ENCODE data around the gene INO80B.
"Not testable (repeated sequence)": the region's sequence is repeated elsewhere in the genome, so short reads cannot be mapped to it uniquely, and the experiment has no call there.

Gene INO80B

GRCh38 chr2:74450570-74451190 lies 4.2 kb upstream of the INO80B start:
- no peak for TF ChIP-seq CTCF (IDR thresholded peaks at IDR 0.05; ENCODE audit: low read depth, low read length)
- Histone ChIP-seq H3K27me3 (ENCODE audit: insufficient read depth, low read depth, severe bottlenecking) (no peaks in the 10 kb centered on the region), H3K27ac (no peak overlapping the region), H3K4me3 (ENCODE audit: low read depth, low read length) (no peak overlapping the region), H3K9me3 (ENCODE audit: severe bottlenecking) (no peaks in the 10 kb centered on the region), H3K36me3 (no peaks in the 10 kb centered on the region)
- no peak for DNase-seq

- H3K4me3 ChIP-seq (ENCODE audit: low read depth, low read length) = peak overlapping the region; percentile 81
- TF ChIP-seq CTCF (IDR thresholded peaks at IDR 0.05; ENCODE audit: low read depth, low read length) = 0 out of 2 replicates have a peak, but pooled peaks have one; percentile 0
- H3K27me3 ChIP-seq (ENCODE audit: insufficient read depth, low read depth, severe bottlenecking) = no peaks in the 10 kb centered on the region
- peaks cover 20% of the 10 kb centered on the region for H3K36me3 ChIP-seq
- H3K9me3 ChIP-seq (ENCODE audit: severe bottlenecking) = no peaks in the 10 kb centered on the region
- peak overlapping the region; percentile 92 for H3K27ac ChIP-seq
- DNase-seq = no peak
These were observed 2.3 kb downstream of the INO80B start for GRCh38 chr2:74457129-74457548.

- no peaks in the 10 kb centered on the region for H3K27me3 ChIP-seq (ENCODE audit: insufficient read depth, low read depth, severe bottlenecking)
- H3K9me3 ChIP-seq (ENCODE audit: severe bottlenecking) = no peaks in the 10 kb centered on the region
- peak overlapping the region; percentile 81 for H3K4me3 ChIP-seq (ENCODE audit: low read depth, low read length)
- peaks cover 25% of the 10 kb centered on the region for H3K36me3 ChIP-seq
- 0 out of 2 replicates have a peak, but pooled peaks have one; percentile 0 for TF ChIP-seq CTCF (IDR thresholded peaks at IDR 0.05; ENCODE audit: low read depth, low read length)
- peak; percentile 92 for DNase-seq
- H3K27ac ChIP-seq = peak overlapping the region; percentile 92
These were observed 2.8 kb downstream of the INO80B start for GRCh38 chr2:74457549-74458131.

GRCh38 chr2:74458132-74458937 lies 3.4 kb downstream of the INO80B start, which contains the start of gene WBP1:
TSS of gene WBP1 (plus strand) at chr2:74458438. CDS start at chr2:74458603, 165 bp downstream.
- H3K36me3 ChIP-seq = peaks cover 32% of the 10 kb centered on the region
- peak; percentile 100 for DNase-seq
- TF ChIP-seq CTCF (IDR thresholded peaks at IDR 0.05; ENCODE audit: low read depth, low read length) = no peak

GRCh38 chr2:74458938-74459363 lies 4.1 kb downstream of the INO80B start:
- H3K36me3 ChIP-seq = peaks cover 33% of the 10 kb centered on the region
- H3K9me3 ChIP-seq (ENCODE audit: severe bottlenecking) = no peaks in the 10 kb centered on the region
- peak overlapping the region; percentile 66 for H3K27ac ChIP-seq
- no peaks in the 10 kb centered on the region for H3K27me3 ChIP-seq (ENCODE audit: insufficient read depth, low read depth, severe bottlenecking)
- no peak for DNase-seq
- H3K4me3 ChIP-seq (ENCODE audit: low read depth, low read length) = peak overlapping the region; percentile 83
- no peak for TF ChIP-seq CTCF (IDR thresholded peaks at IDR 0.05; ENCODE audit: low read depth, low read length)

More at GRCh38 chr2:74458132-74458937, 3.4 kb downstream of the INO80B start, which contains the start of gene WBP1:
- Histone ChIP-seq H3K27ac (peak within 1 kb of the TSS; percentile 92), H3K27me3 (ENCODE audit: insufficient read depth, low read depth, severe bottlenecking) (no peaks in the 10 kb centered on the region), H3K4me3 (ENCODE audit: low read depth, low read length) (peak within 1 kb of the TSS; percentile 83), H3K9me3 (ENCODE audit: severe bottlenecking) (no peaks in the 10 kb centered on the region)

- not testable (repeated sequence) for H3K9me3 ChIP-seq (ENCODE audit: severe bottlenecking); H3K4me3 ChIP-seq (ENCODE audit: low read depth, low read length); DNase-seq; H3K27me3 ChIP-seq (ENCODE audit: insufficient read depth, low read depth, severe bottlenecking); H3K27ac ChIP-seq
- H3K36me3 ChIP-seq = peaks cover 33% of the 10 kb centered on the region
These were observed 4.7 kb downstream of the INO80B start for GRCh38 chr2:74459503-74460118.

GRCh38 chr2:74460187-74460586 lies 5.3 kb downstream of the INO80B start:
- not testable (repeated sequence) for H3K27me3 ChIP-seq (ENCODE audit: insufficient read depth, low read depth, severe bottlenecking); H3K4me3 ChIP-seq (ENCODE audit: low read depth, low read length); H3K9me3 ChIP-seq (ENCODE audit: severe bottlenecking); H3K27ac ChIP-seq; DNase-seq
- H3K36me3 ChIP-seq = peaks cover 36% of the 10 kb centered on the region
